ENCODE data around the gene STK26.

STK26 gene

GRCh38 chrX:132101206-132101605, 78.1 kb downstream of the STK26 start:
- no peak for DNase-seq

- DNase-seq: no peak
Observed at GRCh38 chrX:132101799-132102198, 78.7 kb downstream of the STK26 start.

DNA sequence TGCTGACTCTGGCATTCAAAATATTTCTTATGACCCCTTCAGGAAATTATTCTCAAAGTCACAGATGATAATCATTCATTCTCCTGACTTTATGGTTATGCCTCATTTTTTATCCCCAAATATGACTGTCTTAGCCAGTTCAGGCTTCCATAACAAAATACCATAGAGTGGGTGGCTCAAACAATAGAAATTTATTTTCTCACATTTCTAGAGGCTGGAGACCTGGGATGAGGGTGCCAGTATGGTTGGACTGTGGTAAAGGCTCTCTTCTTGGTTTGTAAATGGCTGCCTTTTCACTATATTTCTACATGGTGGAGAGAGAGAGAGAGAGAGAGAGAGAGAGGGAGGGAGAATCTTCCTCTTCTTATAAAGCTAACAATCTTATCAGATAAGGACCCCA, 84.2 kb downstream of the STK26 start:
- DNase-seq: no peak

GRCh38 chrX:132114607-132115006, 91.5 kb downstream of the STK26 start:
- DNase-seq: no peak

DNA sequence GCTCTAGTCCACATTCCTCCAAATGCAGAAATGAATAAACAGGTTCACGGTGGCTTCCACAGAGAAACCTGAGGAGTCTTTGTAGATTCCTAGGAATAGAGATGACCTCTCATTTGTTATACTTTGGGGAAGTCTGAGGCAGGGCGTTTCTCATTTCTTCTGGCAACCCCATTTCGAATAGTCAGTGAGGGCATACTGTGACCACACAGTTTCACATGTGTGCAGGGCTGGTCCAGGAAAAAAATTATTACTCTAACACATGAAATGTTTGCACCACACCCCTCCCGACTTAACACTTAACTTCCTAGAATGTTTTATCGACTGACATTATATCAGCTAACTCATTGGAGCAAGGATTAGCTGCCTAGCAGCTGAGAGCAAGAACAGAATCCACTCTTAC, 92.7 kb downstream of the STK26 start:
- DNase-seq: no peak

DNA sequence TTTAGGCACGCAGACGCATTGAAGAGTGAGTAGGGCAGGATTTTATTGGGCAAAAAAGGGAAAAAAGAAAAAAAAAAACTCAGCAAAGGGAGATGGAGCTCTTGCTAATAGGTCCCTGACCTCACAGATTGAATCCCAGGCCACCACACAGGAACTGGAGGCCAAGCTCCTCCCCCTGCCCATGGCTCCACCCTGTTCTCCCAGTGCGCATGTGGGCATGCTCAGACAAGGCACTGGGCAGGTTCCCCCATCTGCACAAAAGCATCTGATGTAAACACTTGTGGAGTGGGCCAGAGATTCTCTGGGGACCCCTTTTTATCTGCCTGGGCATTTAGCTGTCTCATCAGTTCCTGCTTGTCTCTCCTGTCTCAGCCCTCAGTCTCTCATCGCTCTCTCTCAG, 95.3 kb downstream of the STK26 start:
- DNase-seq: peak; percentile 3

DNA sequence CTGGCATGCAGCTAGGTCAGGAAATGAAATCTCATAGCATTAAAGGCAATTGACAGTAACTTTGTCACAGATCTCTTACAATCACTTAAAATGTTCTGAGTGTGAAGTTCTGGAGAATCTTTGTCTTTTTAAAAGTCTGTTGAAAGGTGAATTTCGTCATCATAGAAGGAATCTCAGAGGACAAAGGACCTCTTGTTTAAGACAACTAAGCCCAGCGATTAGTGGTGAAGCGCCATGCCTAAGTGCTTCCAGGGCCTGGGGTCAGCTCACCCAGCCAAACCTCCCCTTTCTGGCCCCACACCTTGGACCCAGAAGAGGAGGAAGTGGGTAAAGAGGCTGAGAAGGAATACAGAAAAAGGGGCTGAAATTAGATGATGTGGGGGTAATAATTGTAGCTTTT, 96.2 kb downstream of the STK26 start:
- DNase-seq: no peak

DNA sequence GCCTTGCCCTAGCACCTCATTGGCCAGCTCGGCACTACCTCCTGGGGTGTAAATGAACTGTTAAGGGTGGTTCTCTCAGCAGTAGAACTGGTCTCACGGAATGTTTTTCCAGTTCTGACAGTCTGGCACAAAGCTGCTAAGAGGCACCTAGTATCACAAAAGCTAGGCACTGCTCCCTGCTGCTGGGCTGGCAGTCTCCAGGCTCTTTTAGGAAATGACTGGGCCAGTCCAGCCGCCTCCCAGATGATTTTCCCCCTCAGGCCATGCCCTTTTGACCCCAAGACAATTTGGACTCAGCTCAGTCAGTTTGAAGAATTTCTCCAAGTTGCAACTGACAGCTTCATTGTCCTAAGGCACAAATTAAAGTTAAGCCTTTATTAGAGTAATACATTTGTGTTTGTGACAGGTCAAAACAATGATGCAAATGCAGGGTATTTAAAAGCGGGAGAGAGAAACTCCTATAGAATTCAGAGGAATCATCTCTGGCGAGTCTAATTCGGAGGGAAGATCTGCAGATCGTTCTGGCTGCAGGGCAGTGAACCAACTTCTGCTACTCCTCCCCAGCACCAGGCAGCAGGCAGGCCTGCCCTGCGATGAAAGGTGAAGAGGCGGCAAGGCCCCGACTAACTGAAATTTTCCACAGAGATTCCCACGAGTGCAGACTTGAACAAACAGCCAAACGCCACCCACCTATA, 96.9 kb downstream of the STK26 start:
- DNase-seq: no peak

DNA sequence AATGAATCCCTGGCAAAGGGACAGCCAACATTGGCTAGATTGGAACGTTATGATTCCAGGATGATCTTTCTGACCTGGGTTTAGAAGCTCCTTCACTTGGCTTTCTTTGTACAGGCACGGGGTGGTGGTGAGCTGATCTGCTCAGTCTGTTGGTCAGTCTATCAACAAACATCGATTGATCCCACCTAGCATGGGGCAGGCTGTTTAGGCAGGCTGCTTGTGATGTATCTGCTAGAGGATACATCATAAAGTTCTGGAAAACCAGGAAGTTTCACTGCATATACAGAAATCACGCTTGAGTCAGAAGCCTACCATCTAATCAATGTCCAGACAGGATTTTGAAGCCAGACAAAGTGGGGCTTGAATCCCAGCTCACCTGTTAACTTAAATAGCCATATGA, 97.8 kb downstream of the STK26 start:
- DNase-seq: no peak

Data from activated CD4-positive, alpha-beta T cell treated with anti-CD3 and anti-CD28 coated beads for 48 hours (primary cell).